ENCODE results near the gene LCE1C.

Gene LCE1C

GRCh38 chr1:152806576-152806975, at the start of gene LCE1C:
LCE1C (minus strand) TSS chr1:152806651; CDS start chr1:152805478, 1,173 bp downstream.
- DNase-seq, result no peak

- DNase-seq, result no peak
Observed at GRCh38 chr1:152855661-152856060, 49.2 kb upstream of the LCE1C start.

GRCh38 chr1:152842556-152842955, 36.1 kb upstream of the LCE1C start, which contains the start of gene LCE6A:
LCE6A (plus strand) TSS chr1:152842856; CDS start chr1:152843521, 665 bp downstream.
- no peak for DNase-seq

- DNase-seq, result no peak
Observed at GRCh38 chr1:152836870-152837269, 30.4 kb upstream of the LCE1C start.

GRCh38 chr1:152827173-152827572, 20.7 kb upstream of the LCE1C start, which contains the start of gene LCE1A:
LCE1A (plus strand) TSS chr1:152827473; CDS start chr1:152827473, 0 bp downstream.
- no peak for DNase-seq

GRCh38 chr1:152824964-152825363, 18.5 kb upstream of the LCE1C start:
- DNase-seq, result no peak

GRCh38 chr1:152823294-152823693, 16.8 kb upstream of the LCE1C start:
- DNase-seq, result no peak

- DNase-seq, result no peak
Observed at GRCh38 chr1:152817309-152817708, 10.9 kb upstream of the LCE1C start.

GRCh38 chr1:152811671-152812070, 5.2 kb upstream of the LCE1C start, which contains the start of gene LCE1B:
LCE1B (plus strand) TSS chr1:152811971; CDS start chr1:152812447, 476 bp downstream.
- DNase-seq, result no peak

- DNase-seq, result no peak
Observed at GRCh38 chr1:152811050-152811449, 4.6 kb upstream of the LCE1C start.

GRCh38 chr1:152801333-152801732, 5.1 kb downstream of the LCE1C start:
- DNase-seq, result no peak

GRCh38 chr1:152796421-152796820, 10.0 kb downstream of the LCE1C start, which contains the start of gene LCE1D:
LCE1D (plus strand) TSS chr1:152796721; CDS start chr1:152797795, 1,074 bp downstream.
- no peak for DNase-seq

GRCh38 chr1:152795686-152796085, 10.8 kb downstream of the LCE1C start:
- DNase-seq, result no peak

- DNase-seq, result no peak
Observed at GRCh38 chr1:152786077-152786476, 20.4 kb downstream of the LCE1C start, which contains the start of gene LCE1E. LCE1E (plus strand) TSS chr1:152786257; CDS start chr1:152787300, 1,043 bp downstream.

- DNase-seq, result no peak
Observed at GRCh38 chr1:152783095-152783494, 23.4 kb downstream of the LCE1C start.

- DNase-seq, result no peak
Observed at GRCh38 chr1:152777510-152778137, 28.8 kb downstream of the LCE1C start.

GRCh38 chr1:152776361-152776760, 30.1 kb downstream of the LCE1C start:
- DNase-seq, result no peak

GRCh38 chr1:152774875-152775274, 31.6 kb downstream of the LCE1C start, which contains the start of gene LCE1F:
LCE1F (plus strand) TSS chr1:152775140; CDS start chr1:152776372, 1,232 bp downstream.
- DNase-seq, result no peak

- DNase-seq, result no peak
Observed at GRCh38 chr1:152770411-152770810, 36.0 kb downstream of the LCE1C start.

- DNase-seq, result no peak
Observed at GRCh38 chr1:152768847-152769533, 37.5 kb downstream of the LCE1C start.

GRCh38 chr1:152761609-152762213, 44.7 kb downstream of the LCE1C start:
- DNase-seq, result no peak

- no peak for DNase-seq
Observed at GRCh38 chr1:152760551-152761190, 45.8 kb downstream of the LCE1C start.

Data from C1 segment of cervical spinal cord (tissue), 14 donors.